Keratinocyte (primary cell): ENCODE measurements around the gene ADIPOR2. TPM values are rescaled to one million over a fixed set of nuclear protein-coding genes. Genes with fewer than 3 reads are reported as not detected.

Experiments used
- DNase-seq: peaks from one replicate; pipeline ENCODE4 v3.0.0-alpha.2; 2011; ENCODE audit warnings: low read depth, missing footprints, low spot score
- FAIRE-seq: peaks from 2 replicates; lab custom pipeline; 2011; peaks lifted over from hg19 to GRCh38; lab: Jason Lieb, UNC
- H2AFZ ChIP-seq: 2 replicates; pipeline ENCODE4 v1.6.0; 2012; ENCODE audit warnings: low read length, control low read depth, inconsistent platforms; ENCODE audit not compliant: control insufficient read depth
- H3K27ac ChIP-seq: 2 replicates; pipeline ENCODE4 v1.5.1; 2011; ENCODE audit warnings: low read length; ENCODE audit not compliant: control insufficient read depth, insufficient read depth
- H3K27me3 ChIP-seq: 3 replicates; pipeline ENCODE4 v1.6.0; 2011; ENCODE audit warnings: low read length; ENCODE audit not compliant: control insufficient read depth, insufficient read depth; ENCODE audit errors: extremely low read depth
- H3K36me3 ChIP-seq, 2 experiments: 2 replicates in 1 of 2; 3 replicates in 1 of 2; pipeline ENCODE4 v1.5.1; 2011; ENCODE audit warnings: low read length in 2 of 2, mild to moderate bottlenecking in 1 of 2; ENCODE audit not compliant: control insufficient read depth in 2 of 2, insufficient read depth in 2 of 2; ENCODE audit errors: extremely low read depth in 1 of 2
- H3K4me1 ChIP-seq: 3 replicates; pipeline ENCODE4 v1.5.1; 2011; ENCODE audit warnings: low read length; ENCODE audit not compliant: control insufficient read depth, insufficient read depth; ENCODE audit errors: extremely low read depth
- H3K4me2 ChIP-seq: 3 replicates; pipeline ENCODE4 v1.6.0; 2011; ENCODE audit warnings: low read depth, low read length; ENCODE audit not compliant: control insufficient read depth, insufficient read depth; ENCODE audit errors: extremely low read depth
- H3K4me3 ChIP-seq, 3 experiments: fragments of 200-600 bp in 1 of 3; sonication (generic) in 1 of 3; 2 replicates in 2 of 3; 3 replicates in 1 of 3; pipeline ENCODE4 v1.5.1; 2011 to 2016; ENCODE audit warnings: low read length in 3 of 3, mild to moderate bottlenecking in 3 of 3, control low read depth in 2 of 3, inconsistent platforms in 1 of 3, low read depth in 1 of 3, mixed read lengths in 1 of 3, mixed run types in 1 of 3, moderate library complexity in 1 of 3; ENCODE audit not compliant: control insufficient read depth in 2 of 3, insufficient read depth in 2 of 3; ENCODE audit errors: extremely low read depth in 1 of 3
- H3K79me2 ChIP-seq: 2 replicates; pipeline ENCODE4 v1.6.0; 2012; ENCODE audit warnings: low read length; ENCODE audit not compliant: control insufficient read depth, insufficient read depth
- H3K9ac ChIP-seq: 3 replicates; pipeline ENCODE4 v1.6.0; 2011; ENCODE audit warnings: low read length; ENCODE audit not compliant: control insufficient read depth, insufficient read depth; ENCODE audit errors: extremely low read depth
- H3K9me1 ChIP-seq: 3 replicates; pipeline ENCODE4 v1.6.0; 2011; ENCODE audit warnings: low read length; ENCODE audit not compliant: control insufficient read depth, insufficient read depth; ENCODE audit errors: extremely low read depth
- H3K9me3 ChIP-seq: 2 replicates; pipeline ENCODE4 v1.5.1; 2012; ENCODE audit warnings: low read depth, low read length; ENCODE audit not compliant: control insufficient read depth
- H4K20me1 ChIP-seq: 3 replicates; pipeline ENCODE4 v1.6.0; 2011; ENCODE audit warnings: low read length; ENCODE audit not compliant: control insufficient read depth, insufficient read depth; ENCODE audit errors: extremely low read depth
- EZH2 ChIP-seq: IDR thresholded peaks from one replicate; pipeline ENCODE4 v1.6.1; 2012; ENCODE audit warnings: inconsistent platforms, mild to moderate bottlenecking, low read length, moderate library complexity
- dilution Hi-C: fragments of 300-500 bp; cut with MboI; formaldehyde crosslinking; loops from one replicate; pipeline ENCODE4 v1.7.0; 2020; ENCODE audit warnings: low sequenced_read_pairs; ENCODE audit not compliant: extremely low pct_ligation_motif_present
- polyA plus RNA-seq, 5 experiments: library from polyadenylated mRNA; depleted of rRNA in 3 of 5; stranded (reverse) in 3 of 5; stranded (forward) in 1 of 5; unstranded in 1 of 5; fragments of >200 nt; gene quantifications; 1 replicate in 1 of 5; 2 replicates in 3 of 5; 3 replicates in 1 of 5; pipeline versions ENCODE4 v1.2.1 to v1.2.3, GENCODE V29; 2011 to 2012; ENCODE audit warnings: missing spikeins in 2 of 5, low read depth in 1 of 5, low replicate concordance in 1 of 5
- TF ChIP-seq, protein P1 (sequence below), 3 experiments: IDR thresholded peaks in 1 of 3; conservative IDR thresholded peaks in 1 of 3; optimal IDR thresholded peaks in 1 of 3; 2 replicates in 2 of 3; 3 replicates in 1 of 3; pipeline versions ENCODE3 to v1.5.1; 2011; ENCODE audit warnings: low read length in 3 of 3, mild to moderate bottlenecking in 3 of 3, moderate library complexity in 2 of 3, control low read depth in 1 of 3, inconsistent platforms in 1 of 3; ENCODE audit not compliant: insufficient read depth in 2 of 3; ENCODE audit errors: extremely low read depth in 1 of 3

Gene ADIPOR2
- polyA plus RNA-seq, 1 donor (not counting 4 experiments of a cell fraction or from before 2014, with no cell fraction given): 59.4 TPM

DNA sequence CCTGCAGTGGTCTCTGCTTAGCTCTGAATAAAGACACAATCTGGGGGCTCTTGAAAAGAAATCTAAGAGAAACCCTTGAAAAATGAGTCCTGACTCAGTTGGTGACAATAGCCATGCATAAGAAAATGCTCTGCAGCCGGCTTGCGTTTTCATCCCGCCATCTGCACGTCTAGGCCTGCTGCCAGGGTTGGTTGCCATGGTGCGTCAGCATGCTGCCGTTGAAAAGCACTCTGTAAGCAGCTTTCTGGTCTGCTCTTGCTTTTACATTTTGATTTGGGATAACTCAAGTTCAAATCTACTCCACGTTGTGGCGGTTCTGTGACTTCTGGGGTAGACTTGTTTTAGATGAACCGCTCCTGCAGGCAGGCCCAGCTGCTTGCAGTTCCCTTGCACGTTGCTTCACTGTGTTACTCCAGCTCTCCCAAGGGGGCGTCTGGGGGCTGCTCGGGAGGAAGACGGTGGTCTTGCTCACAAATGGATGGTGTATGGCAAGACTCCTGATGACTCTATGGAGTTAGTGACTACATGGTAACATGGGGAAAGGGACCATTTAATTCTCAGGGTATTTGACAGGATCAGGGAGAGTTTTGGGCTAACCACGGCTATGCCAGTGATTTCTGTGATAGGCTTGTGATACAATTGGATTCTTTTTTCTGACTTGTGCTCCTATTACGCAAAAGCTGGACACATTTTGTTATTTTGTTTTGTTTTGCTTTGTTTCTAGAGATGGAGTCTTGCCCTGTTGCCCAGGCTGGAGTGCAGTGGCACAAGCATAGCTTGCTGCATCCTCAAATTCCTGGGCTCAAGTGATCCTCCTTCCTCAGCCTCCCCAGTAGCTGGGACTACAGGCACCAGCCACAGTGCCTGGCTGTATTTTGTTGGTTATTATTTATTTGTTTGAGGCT, 46.1 kb upstream of the ADIPOR2 start:
- no peak for TF ChIP-seq EZH2
- Histone ChIP-seq H3K4me1 (peaks cover 9% of the 10 kb centered on the region), H3K36me3 (peaks cover 2 to 4% of the 10 kb centered on the region in 2 experiments), H2AFZ (no peak overlapping the region), H4K20me1 (no peaks in the 10 kb centered on the region), H3K4me2 (no peak overlapping the region), H3K4me3 (no peak overlapping the region), H3K79me2 (no peaks in the 10 kb centered on the region), H3K9ac (no peak overlapping the region), H3K9me1 (peaks cover 2% of the 10 kb centered on the region), H3K9me3 (no peaks in the 10 kb centered on the region), H3K27me3 (no peaks in the 10 kb centered on the region), H3K27ac (no peak overlapping the region)
- DNase-seq (no peak), FAIRE-seq (peak; percentile 64)
- dilution Hi-C loops: no loop called here

DNA sequence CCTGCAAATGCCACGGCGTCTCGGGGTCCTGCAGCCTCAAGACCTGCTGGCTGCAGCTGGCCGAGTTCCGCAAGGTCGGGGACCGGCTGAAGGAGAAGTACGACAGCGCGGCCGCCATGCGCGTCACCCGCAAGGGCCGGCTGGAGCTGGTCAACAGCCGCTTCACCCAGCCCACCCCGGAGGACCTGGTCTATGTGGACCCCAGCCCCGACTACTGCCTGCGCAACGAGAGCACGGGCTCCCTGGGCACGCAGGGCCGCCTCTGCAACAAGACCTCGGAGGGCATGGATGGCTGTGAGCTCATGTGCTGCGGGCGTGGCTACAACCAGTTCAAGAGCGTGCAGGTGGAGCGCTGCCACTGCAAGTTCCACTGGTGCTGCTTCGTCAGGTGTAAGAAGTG, 45.1 kb upstream of the ADIPOR2 start:
- no peak overlapping the region for H3K9ac ChIP-seq
- H4K20me1 ChIP-seq: no peaks in the 10 kb centered on the region
- no peaks in the 10 kb centered on the region for H3K27me3 ChIP-seq
- H3K79me2 ChIP-seq: no peaks in the 10 kb centered on the region
- H3K4me2 ChIP-seq: no peak overlapping the region
- H3K36me3 ChIP-seq: peaks cover 2 to 4% of the 10 kb centered on the region in 2 experiments
- no peak for TF ChIP-seq EZH2
- TF ChIP-seq, protein P1, sequence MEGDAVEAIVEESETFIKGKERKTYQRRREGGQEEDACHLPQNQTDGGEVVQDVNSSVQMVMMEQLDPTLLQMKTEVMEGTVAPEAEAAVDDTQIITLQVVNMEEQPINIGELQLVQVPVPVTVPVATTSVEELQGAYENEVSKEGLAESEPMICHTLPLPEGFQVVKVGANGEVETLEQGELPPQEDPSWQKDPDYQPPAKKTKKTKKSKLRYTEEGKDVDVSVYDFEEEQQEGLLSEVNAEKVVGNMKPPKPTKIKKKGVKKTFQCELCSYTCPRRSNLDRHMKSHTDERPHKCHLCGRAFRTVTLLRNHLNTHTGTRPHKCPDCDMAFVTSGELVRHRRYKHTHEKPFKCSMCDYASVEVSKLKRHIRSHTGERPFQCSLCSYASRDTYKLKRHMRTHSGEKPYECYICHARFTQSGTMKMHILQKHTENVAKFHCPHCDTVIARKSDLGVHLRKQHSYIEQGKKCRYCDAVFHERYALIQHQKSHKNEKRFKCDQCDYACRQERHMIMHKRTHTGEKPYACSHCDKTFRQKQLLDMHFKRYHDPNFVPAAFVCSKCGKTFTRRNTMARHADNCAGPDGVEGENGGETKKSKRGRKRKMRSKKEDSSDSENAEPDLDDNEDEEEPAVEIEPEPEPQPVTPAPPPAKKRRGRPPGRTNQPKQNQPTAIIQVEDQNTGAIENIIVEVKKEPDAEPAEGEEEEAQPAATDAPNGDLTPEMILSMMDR (optimal IDR thresholded peaks at IDR 0.05 in 1 of 3, IDR thresholded peaks at IDR 0.05 in 1 of 3, conservative IDR thresholded peaks at IDR 0.05 in 1 of 3; ENCODE audit: extremely low read depth in 1 of 3, insufficient read depth in 2 of 3, low read length in 3 of 3): no peak
- H3K9me3 ChIP-seq: no peaks in the 10 kb centered on the region
- H3K27ac ChIP-seq: no peak overlapping the region
- no peak overlapping the region for H2AFZ ChIP-seq
- FAIRE-seq (no peak), DNase-seq (no peak)
- no peak overlapping the region for H3K4me3 ChIP-seq
- peaks cover 2% of the 10 kb centered on the region for H3K9me1 ChIP-seq
- peaks cover 9% of the 10 kb centered on the region for H3K4me1 ChIP-seq
- dilution Hi-C loops: no loop called here
